GM12875 (cell line): ENCODE measurements around the gene MYO16.

Experiments used
- H3K4me3 ChIP-seq: one replicate; pipeline ENCODE4 v1.5.1; 2011; ENCODE audit warnings: low read depth, low read length, control low read depth
- CTCF ChIP-seq: IDR thresholded peaks from 2 replicates; pipeline ENCODE4 v1.5.1; 2011; ENCODE audit warnings: low read depth, mild to moderate bottlenecking, control low read depth, inconsistent platforms, low read length, moderate library complexity, borderline replicate concordance; ENCODE audit not compliant: insufficient read depth

Gene MYO16

DNA sequence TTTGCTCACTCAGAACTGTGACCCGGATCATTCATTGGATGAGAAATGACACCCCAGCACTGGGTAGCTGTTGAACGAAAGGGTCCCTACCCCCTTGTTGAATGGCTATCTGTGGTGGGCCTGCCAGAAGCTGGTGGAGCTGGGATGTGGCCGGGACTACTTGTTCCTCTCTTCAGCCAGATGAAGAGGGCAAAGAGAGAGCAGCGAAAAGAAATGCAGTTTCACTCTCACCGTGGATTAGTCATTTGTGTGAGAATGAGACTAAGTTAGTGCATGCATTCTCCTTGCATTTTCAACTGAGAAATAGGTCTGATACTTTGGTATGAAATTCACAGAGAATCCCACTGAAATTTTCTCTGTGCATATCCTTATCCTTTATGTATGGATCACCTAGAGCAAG is 603.9 kb downstream of the MYO16 start:
- TF ChIP-seq CTCF = no peak

DNA sequence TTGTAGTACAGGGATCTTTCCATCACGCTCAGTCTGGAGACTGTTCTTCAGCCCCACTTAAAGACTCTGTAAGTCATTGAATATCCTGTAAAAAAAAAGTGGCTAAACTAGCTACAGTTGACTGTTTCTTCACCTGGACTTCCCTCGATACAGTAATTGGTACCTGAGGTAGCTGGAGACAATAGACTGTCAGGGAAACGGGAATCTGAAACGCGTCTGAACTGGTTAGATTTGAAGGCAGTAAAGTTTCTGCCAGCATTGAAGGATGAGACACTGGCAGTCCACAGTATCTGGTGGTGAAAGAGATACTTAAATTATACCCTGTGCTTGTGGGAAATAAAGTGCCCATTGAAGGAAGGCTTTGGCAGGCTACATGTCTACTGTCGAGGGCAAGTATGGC is 606.5 kb downstream of the MYO16 start:
- no peak for TF ChIP-seq CTCF
- H3K4me3 ChIP-seq = no peak overlapping the region

More for the DNA sequence above, 603.9 kb downstream of the MYO16 start:
- H3K4me3 ChIP-seq = no peak overlapping the region

- no peak for TF ChIP-seq CTCF
- no peak overlapping the region for H3K4me3 ChIP-seq
These were observed 611.7 kb downstream of the MYO16 start for GRCh38 chr13:109241160-109241559.

DNA sequence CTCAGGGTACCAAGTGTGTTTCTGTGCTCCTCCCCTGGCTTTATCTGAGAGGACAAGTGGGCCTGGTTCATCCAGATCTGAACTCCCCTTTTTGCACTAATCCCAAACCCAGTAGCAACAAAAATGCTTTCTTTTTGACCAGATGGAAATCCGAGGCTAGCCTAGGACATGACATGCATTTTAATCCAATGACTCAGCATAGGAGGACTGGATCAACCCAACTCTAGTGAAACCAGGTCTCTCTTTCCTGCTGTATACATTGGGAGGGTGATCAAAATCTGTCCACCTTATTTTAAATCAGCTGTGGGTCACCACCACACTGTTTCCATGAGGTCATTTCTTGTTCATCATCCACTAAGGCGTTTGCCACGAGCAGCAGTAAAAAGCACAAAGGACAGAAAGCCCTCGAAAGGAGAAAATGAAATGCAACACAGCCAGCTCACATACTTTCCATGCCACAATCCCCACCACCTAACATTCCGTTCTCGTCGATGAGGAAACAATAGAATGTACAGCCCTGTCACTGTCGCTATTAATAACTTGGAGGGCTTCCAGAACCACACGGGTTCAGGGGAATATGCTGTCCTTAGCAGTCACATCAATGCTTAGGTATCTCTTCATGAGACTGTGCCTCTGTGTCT is 614.0 kb downstream of the MYO16 start:
- no peak overlapping the region for H3K4me3 ChIP-seq
- TF ChIP-seq CTCF = no peak

GRCh38 chr13:109244566-109244965 is 615.2 kb downstream of the MYO16 start:
- TF ChIP-seq CTCF = no peak
- H3K4me3 ChIP-seq = no peak overlapping the region

GRCh38 chr13:109246001-109246400 is 616.6 kb downstream of the MYO16 start:
- no peak overlapping the region for H3K4me3 ChIP-seq
- no peak for TF ChIP-seq CTCF

- TF ChIP-seq CTCF = no peak
- H3K4me3 ChIP-seq = no peak overlapping the region
These were observed 620.5 kb downstream of the MYO16 start for GRCh38 chr13:109249780-109250528.
